ENCODE measurements around the gene RTP2. TPM values are rescaled to one million over a fixed set of nuclear protein-coding genes. Genes with fewer than 3 reads are reported as not detected.

Gene RTP2
- total RNA-seq, 1 donor from 2014 or later = not detected

Other genes starting within 250 kb of the RTP2 start
- gene SST, start 32.2 kb downstream of the RTP2 start, total RNA-seq = not detected
- 188 TPM for gene BCL6, start 42.9 kb upstream of the RTP2 start, total RNA-seq